Mesendoderm (in vitro differentiated cells): ENCODE results near the gene PPP4R1.

ENCODE experiments used
- DNase-seq: peaks from one replicate; pipeline ENCODE4 v3.0.0; 2013
- H2AK5ac ChIP-seq: 2 replicates; pipeline ENCODE4 v1.6.1; 2013; ENCODE audit warnings: low read length, inconsistent platforms
- H2BK120ac ChIP-seq: 2 replicates; pipeline ENCODE4 v1.6.1; 2013; ENCODE audit warnings: low read depth, mild to moderate bottlenecking, low read length, moderate library complexity, mixed read lengths
- H2BK15ac ChIP-seq: replicated peaks from 2 replicates; pipeline ENCODE4 v1.6.1; 2013; ENCODE audit warnings: low read depth, mild to moderate bottlenecking, moderate library complexity
- H2BK5ac ChIP-seq: 2 replicates; pipeline ENCODE4 v1.6.1; 2013; ENCODE audit warnings: low read length, inconsistent platforms
- H3K18ac ChIP-seq: 2 replicates; pipeline ENCODE4 v1.6.1; 2013; ENCODE audit warnings: mild to moderate bottlenecking, low read length, mixed read lengths
- H3K23ac ChIP-seq: one replicate; pipeline ENCODE4 v1.6.1; 2013; ENCODE audit warnings: low read length
- H3K27ac ChIP-seq: 2 replicates; pipeline ENCODE4 v1.5.1; 2013; ENCODE audit warnings: low read depth, mild to moderate bottlenecking, inconsistent platforms, low read length, moderate library complexity
- H3K27me3 ChIP-seq: 2 replicates; pipeline ENCODE4 v1.6.1; 2013; ENCODE audit warnings: low read length, control low read depth, mild to moderate bottlenecking, inconsistent platforms; ENCODE audit not compliant: insufficient read depth, poor library complexity
- H3K36me3 ChIP-seq: 2 replicates; pipeline ENCODE4 v1.6.1; 2013; ENCODE audit warnings: low read length, inconsistent platforms; ENCODE audit not compliant: control insufficient read depth, insufficient read depth
- H3K4ac ChIP-seq: one replicate; pipeline ENCODE4 v1.6.1; 2013; ENCODE audit warnings: low read depth, mild to moderate bottlenecking, low read length, moderate library complexity
- H3K4me1 ChIP-seq: 2 replicates; pipeline ENCODE4 v1.6.1; 2013; ENCODE audit warnings: low read depth, low read length, inconsistent platforms; ENCODE audit not compliant: control insufficient read depth
- H3K4me2 ChIP-seq: 2 replicates; pipeline ENCODE4 v1.6.1; 2013; ENCODE audit warnings: low read length
- H3K4me3 ChIP-seq: 2 replicates; pipeline ENCODE4 v1.5.1; 2013; ENCODE audit warnings: mild to moderate bottlenecking, low read length
- H3K56ac ChIP-seq: one replicate; pipeline ENCODE4 v1.6.1; 2013; ENCODE audit warnings: low read length
- H3K79me1 ChIP-seq: 2 replicates; pipeline ENCODE4 v1.6.1; 2013; ENCODE audit warnings: low read length, inconsistent platforms
- H3K79me2 ChIP-seq: 2 replicates; pipeline ENCODE4 v1.6.1; 2013; ENCODE audit warnings: mild to moderate bottlenecking, low read length; ENCODE audit not compliant: control insufficient read depth, insufficient read depth
- H3K9ac ChIP-seq: 2 replicates; pipeline ENCODE4 v1.6.1; 2013; ENCODE audit warnings: low read length, inconsistent platforms
- H4K5ac ChIP-seq: one replicate; pipeline ENCODE4 v1.6.1; 2013; ENCODE audit warnings: low read length
- H4K8ac ChIP-seq: one replicate; pipeline ENCODE4 v1.6.1; 2013; ENCODE audit warnings: low read depth, mild to moderate bottlenecking, control low read depth, low read length, moderate library complexity
- WGBS: extraction: QIAGEN DNeasy Blood & Tissue Kit; methylation state at CpG from one replicate; pipeline ENCODE4 v1.1.7; 2013; ENCODE audit warnings: low lambda C conversion rate, missing lambda C conversion rate; ENCODE audit not compliant: insufficient coverage; ENCODE audit errors: extremely low coverage; 5-methylcytosine and 5-hydroxymethylcytosine counted together

Gene PPP4R1

DNA sequence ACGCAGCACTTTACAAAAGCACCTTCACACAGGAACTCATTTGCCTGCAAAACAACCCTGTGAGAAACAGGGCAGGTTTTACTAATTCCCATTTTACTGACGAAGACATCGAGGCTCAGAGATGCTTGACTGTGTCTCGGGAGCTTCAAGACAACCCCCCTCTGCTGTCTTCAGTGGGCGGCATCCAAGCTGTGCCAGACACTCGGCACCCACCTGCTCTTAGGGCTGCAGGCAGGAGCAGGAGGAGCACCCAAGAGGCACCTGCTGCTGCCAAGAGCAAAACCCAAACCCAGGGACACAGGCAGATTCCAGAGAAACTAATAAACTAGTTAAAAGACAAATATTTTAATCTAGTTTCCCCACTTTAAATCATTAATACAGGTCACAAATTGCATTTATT is 67.9 kb downstream of the PPP4R1 start:
- peaks cover 4% of the 10 kb centered on the region for H3K79me1 ChIP-seq
- H2BK5ac ChIP-seq = no peak overlapping the region
- no peak overlapping the region for H3K27ac ChIP-seq
- H3K36me3 ChIP-seq = peaks cover 18% of the 10 kb centered on the region
- no peak overlapping the region for H3K56ac ChIP-seq
- H3K27me3 ChIP-seq = no peaks in the 10 kb centered on the region
- H3K9ac ChIP-seq = no peak overlapping the region
- no peak overlapping the region for H3K4me2 ChIP-seq
- no CpG with 5 or more reads among the region's 6 CpGs for WGBS
- H4K8ac ChIP-seq = no peak overlapping the region
- no peak overlapping the region for H3K18ac ChIP-seq
- H3K79me2 ChIP-seq = no peaks in the 10 kb centered on the region
- H2BK120ac ChIP-seq = no peak overlapping the region
- no peak overlapping the region for H4K5ac ChIP-seq
- DNase-seq = no peak
- no peak overlapping the region for H2AK5ac ChIP-seq
- no peak overlapping the region for H2BK15ac ChIP-seq
- no peaks in the 10 kb centered on the region for H3K4me1 ChIP-seq
- H3K23ac ChIP-seq = no peak overlapping the region
- H3K4me3 ChIP-seq = no peak overlapping the region
- H3K4ac ChIP-seq = no peak overlapping the region

DNA sequence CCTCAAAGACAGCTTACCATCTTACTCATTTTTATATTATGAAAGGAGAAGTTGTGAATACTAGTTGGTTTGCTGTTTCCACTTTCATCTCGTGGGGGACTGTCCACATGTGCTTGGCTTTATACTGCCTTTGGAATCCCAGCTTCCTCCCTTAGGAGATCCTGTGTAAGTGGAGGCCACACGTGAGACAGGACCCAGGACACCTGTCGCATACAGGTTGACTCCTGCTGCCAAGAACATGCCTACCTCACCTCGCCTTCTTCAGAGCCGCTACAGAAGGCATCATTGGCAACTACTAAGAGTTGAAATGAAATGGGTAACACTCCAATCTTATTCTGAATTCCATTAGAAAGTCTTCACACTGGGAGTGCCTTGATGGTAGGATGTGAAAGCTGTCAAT is 69.3 kb downstream of the PPP4R1 start:
- DNase-seq = no peak
- Histone ChIP-seq H4K5ac (no peak overlapping the region), H2BK120ac (no peak overlapping the region), H4K8ac (no peak overlapping the region), H3K23ac (no peak overlapping the region), H3K79me1 (peaks cover 2% of the 10 kb centered on the region), H3K9ac (no peak overlapping the region), H3K27me3 (no peaks in the 10 kb centered on the region), H2BK5ac (no peak overlapping the region), H3K18ac (no peak overlapping the region), H3K4me2 (no peak overlapping the region), H3K4ac (no peak overlapping the region), H3K56ac (no peak overlapping the region), H3K36me3 (peaks cover 18% of the 10 kb centered on the region), H3K4me1 (no peaks in the 10 kb centered on the region), H3K4me3 (no peak overlapping the region), H2AK5ac (no peak overlapping the region), H3K79me2 (no peaks in the 10 kb centered on the region), H2BK15ac (no peak overlapping the region), H3K27ac (no peak overlapping the region)
- no CpG with 5 or more reads among the region's 5 CpGs for WGBS

DNA sequence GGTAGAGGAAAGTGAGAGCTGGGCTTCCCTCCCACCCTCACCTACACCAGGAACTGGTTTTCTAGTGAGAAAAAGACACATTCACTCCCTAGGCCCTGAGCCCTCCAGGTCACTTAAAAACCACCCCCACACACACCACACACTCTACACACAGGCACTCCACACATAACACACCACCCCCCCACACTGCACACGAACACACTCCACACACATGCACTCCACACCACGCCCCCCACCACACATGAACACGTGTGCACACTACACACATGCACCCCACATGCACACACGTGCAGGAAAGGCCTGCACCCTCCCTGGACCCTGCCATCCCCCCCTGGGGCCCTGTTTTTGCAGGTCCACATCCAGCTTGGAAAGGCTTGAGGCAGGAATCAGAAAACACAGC is 71.4 kb downstream of the PPP4R1 start:
- no peaks in the 10 kb centered on the region for H3K79me2 ChIP-seq
- no peak overlapping the region for H3K56ac ChIP-seq
- no peak overlapping the region for H4K8ac ChIP-seq
- no peak overlapping the region for H3K4me3 ChIP-seq
- H2AK5ac ChIP-seq = no peak overlapping the region
- peaks cover 2% of the 10 kb centered on the region for H3K79me1 ChIP-seq
- H3K4me2 ChIP-seq = no peak overlapping the region
- no peak overlapping the region for H3K4ac ChIP-seq
- no peaks in the 10 kb centered on the region for H3K27me3 ChIP-seq
- H2BK120ac ChIP-seq = no peak overlapping the region
- no peak overlapping the region for H2BK5ac ChIP-seq
- H3K18ac ChIP-seq = no peak overlapping the region
- no peak overlapping the region for H2BK15ac ChIP-seq
- no peak overlapping the region for H3K27ac ChIP-seq
- peaks cover 10% of the 10 kb centered on the region for H3K36me3 ChIP-seq
- no peak for DNase-seq
- no peak overlapping the region for H4K5ac ChIP-seq
- no peak overlapping the region for H3K9ac ChIP-seq
- WGBS = no CpG with 5 or more reads among the region's 4 CpGs
- no peak overlapping the region for H3K23ac ChIP-seq
- no peaks in the 10 kb centered on the region for H3K4me1 ChIP-seq

DNA sequence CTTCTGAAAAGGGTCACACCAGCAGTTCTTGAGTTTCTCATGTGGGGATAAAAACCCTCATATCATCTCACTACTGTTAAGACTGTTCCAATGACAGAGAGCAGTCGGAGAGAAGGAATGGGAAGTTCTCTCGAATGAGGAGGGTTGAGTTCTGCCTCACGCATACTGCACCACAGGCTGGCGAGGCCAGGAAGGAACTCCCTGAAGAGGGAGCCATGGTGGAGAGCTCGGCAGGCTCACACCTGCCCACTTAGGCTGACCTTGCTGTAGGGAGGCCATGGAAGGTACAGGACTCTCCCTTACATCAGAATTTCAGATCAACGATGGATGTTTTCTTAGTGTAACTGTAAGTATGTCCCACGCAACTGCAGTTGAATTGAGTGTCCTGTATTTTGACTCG is 74.4 kb downstream of the PPP4R1 start:
- no CpG with 5 or more reads among the region's 8 CpGs for WGBS
- Histone ChIP-seq H3K4me1 (no peaks in the 10 kb centered on the region), H3K27me3 (no peaks in the 10 kb centered on the region)

DNA sequence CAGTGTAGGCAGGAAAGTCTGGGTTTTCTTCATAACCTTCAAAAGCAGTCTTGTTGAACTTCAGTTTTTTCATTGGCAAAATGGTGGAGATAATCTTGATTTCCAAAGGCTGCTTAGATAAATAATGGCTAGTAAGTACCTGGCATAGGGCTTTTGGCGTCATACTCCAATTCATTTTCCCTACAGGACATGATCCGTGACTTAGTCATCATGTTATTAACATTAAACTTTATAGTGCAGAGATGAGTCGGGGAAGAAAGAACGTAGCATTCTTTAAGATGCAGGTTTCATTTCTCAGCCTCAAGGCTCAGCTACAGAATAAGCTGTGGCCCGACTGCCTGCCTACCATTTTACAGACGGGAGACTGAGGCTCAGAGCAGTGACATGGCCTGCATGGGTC is 75.1 kb downstream of the PPP4R1 start:
- Histone ChIP-seq H3K9ac (no peak overlapping the region), H4K5ac (no peak overlapping the region), H2BK15ac (no peak overlapping the region), H3K4me3 (no peak overlapping the region), H3K4me2 (no peak overlapping the region), H3K56ac (no peak overlapping the region), H3K18ac (no peak overlapping the region), H2AK5ac (no peak overlapping the region), H2BK120ac (no peak overlapping the region), H3K27ac (no peak overlapping the region), H3K23ac (no peak overlapping the region), H3K27me3 (no peaks in the 10 kb centered on the region), H3K4ac (no peak overlapping the region), H3K79me1 (no peaks in the 10 kb centered on the region), H3K36me3 (peaks cover 2% of the 10 kb centered on the region), H3K4me1 (no peaks in the 10 kb centered on the region), H4K8ac (no peak overlapping the region), H3K79me2 (no peaks in the 10 kb centered on the region), H2BK5ac (no peak overlapping the region)
- no CpG with 5 or more reads among the region's 6 CpGs for WGBS
- no peak for DNase-seq

More for the DNA sequence above, 74.4 kb downstream of the PPP4R1 start:
- H2BK5ac ChIP-seq = no peak overlapping the region
- H3K36me3 ChIP-seq = peaks cover 2% of the 10 kb centered on the region
- no peak overlapping the region for H4K8ac ChIP-seq
- no peak overlapping the region for H3K9ac ChIP-seq
- H3K4ac ChIP-seq = no peak overlapping the region
- no peak overlapping the region for H2BK15ac ChIP-seq
- no peak overlapping the region for H3K27ac ChIP-seq
- H3K23ac ChIP-seq = no peak overlapping the region
- no peak overlapping the region for H2AK5ac ChIP-seq
- no peak overlapping the region for H3K18ac ChIP-seq
- no peak for DNase-seq
- no peaks in the 10 kb centered on the region for H3K79me2 ChIP-seq
- no peak overlapping the region for H4K5ac ChIP-seq
- no peak overlapping the region for H2BK120ac ChIP-seq
- H3K79me1 ChIP-seq = no peaks in the 10 kb centered on the region
- no peak overlapping the region for H3K4me2 ChIP-seq
- H3K4me3 ChIP-seq = no peak overlapping the region
- H3K56ac ChIP-seq = no peak overlapping the region

DNA sequence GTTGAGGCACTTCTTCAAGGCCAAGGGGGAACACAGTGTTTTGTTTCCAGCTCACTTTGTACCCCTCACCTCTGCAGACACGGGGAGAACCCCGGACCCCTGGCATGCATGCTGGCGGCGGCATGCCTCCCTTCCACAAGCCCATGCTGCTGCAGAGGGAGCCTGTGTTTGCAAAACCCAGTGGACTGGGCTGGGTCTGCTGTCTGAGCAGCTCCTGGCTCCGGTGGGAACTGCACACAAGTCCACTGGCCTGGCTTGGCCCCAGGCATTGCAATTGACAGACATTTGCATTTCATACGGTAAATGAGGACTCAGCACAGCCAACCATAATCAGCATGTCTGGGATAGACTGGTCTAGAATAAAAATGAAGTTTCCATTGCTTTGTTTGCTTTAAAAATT is 76.7 kb downstream of the PPP4R1 start:
- H3K23ac ChIP-seq = no peak overlapping the region
- no peak overlapping the region for H3K4me3 ChIP-seq
- WGBS = no CpG with 5 or more reads among the region's 6 CpGs
- no peak overlapping the region for H3K4ac ChIP-seq
- no peak overlapping the region for H3K18ac ChIP-seq
- H4K5ac ChIP-seq = no peak overlapping the region
- H2BK120ac ChIP-seq = no peak overlapping the region
- no peak overlapping the region for H3K56ac ChIP-seq
- no peak overlapping the region for H2BK15ac ChIP-seq
- no peaks in the 10 kb centered on the region for H3K27me3 ChIP-seq
- H4K8ac ChIP-seq = no peak overlapping the region
- no peak overlapping the region for H3K27ac ChIP-seq
- no peak overlapping the region for H3K9ac ChIP-seq
- DNase-seq = no peak
- no peak overlapping the region for H2AK5ac ChIP-seq
- no peak overlapping the region for H3K4me2 ChIP-seq
- H3K36me3 ChIP-seq = peaks cover 2% of the 10 kb centered on the region
- H3K4me1 ChIP-seq = no peaks in the 10 kb centered on the region
- H3K79me1 ChIP-seq = no peaks in the 10 kb centered on the region
- no peaks in the 10 kb centered on the region for H3K79me2 ChIP-seq
- no peak overlapping the region for H2BK5ac ChIP-seq
